Measurements from ENCODE around the gene PGBD2. TPM values are rescaled to one million over a fixed set of nuclear protein-coding genes. Genes with fewer than 3 reads are reported as not detected.

The PGBD2 gene
- total and polyA plus RNA-seq, 2 of the 13 experiments (the other 11 are each of a cell fraction or from before 2014, with no cell fraction given): 6.0 to 7.4 TPM

DNA sequence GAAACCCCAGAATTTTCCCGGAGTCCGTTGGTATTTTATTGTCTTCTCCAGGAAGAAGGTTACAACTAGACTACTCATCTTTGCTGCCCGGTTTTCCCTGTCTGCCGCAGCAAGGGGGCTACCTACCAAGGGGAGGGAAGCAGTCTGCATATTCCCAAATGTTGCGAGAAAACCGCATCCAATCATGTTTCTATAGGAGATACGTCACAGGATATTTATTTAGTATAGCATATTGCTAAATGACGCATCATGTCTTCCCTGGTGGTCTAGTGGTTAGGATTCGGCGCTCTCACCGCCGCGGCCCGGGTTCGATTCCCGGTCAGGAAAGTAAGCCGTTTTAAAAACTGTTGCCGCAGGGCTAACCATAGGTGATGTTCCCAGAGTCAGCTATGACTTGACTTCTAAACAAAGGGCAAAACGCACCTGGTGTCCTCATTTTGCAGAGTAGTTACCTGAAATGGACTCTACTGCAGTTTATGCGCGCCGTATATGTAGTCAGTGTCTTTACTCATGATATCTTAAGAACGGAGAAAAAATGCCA is 32.0 kb upstream of the PGBD2 start (continued):
- TF ChIP-seq, protein P1, sequence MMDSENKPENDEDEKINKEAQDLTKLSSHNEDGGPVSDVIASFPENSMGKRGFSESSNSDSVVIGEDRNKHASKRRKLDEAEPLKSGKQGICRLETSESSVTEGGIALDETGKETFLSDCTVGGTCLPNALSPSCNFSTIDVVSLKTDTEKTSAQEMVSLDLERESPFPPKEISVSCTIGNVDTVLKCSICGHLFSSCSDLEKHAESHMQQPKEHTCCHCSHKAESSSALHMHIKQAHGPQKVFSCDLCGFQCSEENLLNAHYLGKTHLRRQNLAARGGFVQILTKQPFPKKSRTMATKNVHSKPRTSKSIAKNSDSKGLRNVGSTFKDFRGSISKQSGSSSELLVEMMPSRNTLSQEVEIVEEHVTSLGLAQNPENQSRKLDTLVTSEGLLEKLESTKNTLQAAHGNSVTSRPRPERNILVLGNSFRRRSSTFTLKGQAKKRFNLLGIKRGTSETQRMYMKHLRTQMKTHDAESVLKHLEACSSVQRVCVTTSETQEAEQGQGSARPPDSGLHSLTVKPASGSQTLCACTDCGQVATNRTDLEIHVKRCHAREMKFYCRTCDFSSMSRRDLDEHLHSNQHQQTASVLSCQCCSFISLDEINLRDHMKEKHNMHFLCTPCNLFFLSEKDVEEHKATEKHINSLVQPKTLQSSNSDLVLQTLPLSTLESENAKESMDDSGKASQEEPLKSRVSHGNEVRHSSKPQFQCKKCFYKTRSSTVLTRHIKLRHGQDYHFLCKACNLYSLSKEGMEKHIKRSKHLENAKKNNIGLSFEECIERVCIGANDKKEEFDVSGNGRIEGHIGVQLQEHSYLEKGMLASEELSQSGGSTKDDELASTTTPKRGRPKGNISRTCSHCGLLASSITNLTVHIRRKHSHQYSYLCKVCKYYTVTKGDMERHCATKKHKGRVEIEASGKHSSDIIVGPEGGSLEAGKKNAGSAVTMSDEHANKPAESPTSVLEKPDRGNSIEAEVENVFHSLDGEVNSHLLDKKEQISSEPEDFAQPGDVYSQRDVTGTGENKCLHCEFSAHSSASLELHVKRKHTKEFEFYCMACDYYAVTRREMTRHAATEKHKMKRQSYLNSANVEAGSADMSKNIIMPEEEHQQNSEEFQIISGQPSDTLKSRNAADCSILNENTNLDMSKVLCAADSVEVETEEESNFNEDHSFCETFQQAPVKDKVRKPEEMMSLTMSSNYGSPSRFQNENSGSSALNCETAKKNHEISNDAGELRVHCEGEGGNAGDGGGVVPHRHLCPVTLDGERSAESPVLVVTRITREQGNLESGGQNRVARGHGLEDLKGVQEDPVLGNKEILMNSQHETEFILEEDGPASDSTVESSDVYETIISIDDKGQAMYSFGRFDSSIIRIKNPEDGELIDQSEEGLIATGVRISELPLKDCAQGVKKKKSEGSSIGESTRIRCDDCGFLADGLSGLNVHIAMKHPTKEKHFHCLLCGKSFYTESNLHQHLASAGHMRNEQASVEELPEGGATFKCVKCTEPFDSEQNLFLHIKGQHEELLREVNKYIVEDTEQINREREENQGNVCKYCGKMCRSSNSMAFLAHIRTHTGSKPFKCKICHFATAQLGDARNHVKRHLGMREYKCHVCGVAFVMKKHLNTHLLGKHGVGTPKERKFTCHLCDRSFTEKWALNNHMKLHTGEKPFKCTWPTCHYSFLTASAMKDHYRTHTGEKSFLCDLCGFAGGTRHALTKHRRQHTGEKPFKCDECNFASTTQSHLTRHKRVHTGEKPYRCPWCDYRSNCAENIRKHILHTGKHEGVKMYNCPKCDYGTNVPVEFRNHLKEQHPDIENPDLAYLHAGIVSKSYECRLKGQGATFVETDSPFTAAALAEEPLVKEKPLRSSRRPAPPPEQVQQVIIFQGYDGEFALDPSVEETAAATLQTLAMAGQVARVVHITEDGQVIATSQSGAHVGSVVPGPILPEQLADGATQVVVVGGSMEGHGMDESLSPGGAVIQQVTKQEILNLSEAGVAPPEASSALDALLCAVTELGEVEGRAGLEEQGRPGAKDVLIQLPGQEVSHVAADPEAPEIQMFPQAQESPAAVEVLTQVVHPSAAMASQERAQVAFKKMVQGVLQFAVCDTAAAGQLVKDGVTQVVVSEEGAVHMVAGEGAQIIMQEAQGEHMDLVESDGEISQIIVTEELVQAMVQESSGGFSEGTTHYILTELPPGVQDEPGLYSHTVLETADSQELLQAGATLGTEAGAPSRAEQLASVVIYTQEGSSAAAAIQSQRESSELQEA (CRISPR knock-in tag; IDR thresholded peaks at IDR 0.05; ENCODE audit: not compliant biosample characterization): no peak
- peak; percentile 41; the same call in 1 of the 2 replicates for TF ChIP-seq NCOR1 (IDR thresholded peaks at IDR 0.05; ENCODE audit: borderline replicate concordance, low read length)
- TF ChIP-seq, protein P2, sequence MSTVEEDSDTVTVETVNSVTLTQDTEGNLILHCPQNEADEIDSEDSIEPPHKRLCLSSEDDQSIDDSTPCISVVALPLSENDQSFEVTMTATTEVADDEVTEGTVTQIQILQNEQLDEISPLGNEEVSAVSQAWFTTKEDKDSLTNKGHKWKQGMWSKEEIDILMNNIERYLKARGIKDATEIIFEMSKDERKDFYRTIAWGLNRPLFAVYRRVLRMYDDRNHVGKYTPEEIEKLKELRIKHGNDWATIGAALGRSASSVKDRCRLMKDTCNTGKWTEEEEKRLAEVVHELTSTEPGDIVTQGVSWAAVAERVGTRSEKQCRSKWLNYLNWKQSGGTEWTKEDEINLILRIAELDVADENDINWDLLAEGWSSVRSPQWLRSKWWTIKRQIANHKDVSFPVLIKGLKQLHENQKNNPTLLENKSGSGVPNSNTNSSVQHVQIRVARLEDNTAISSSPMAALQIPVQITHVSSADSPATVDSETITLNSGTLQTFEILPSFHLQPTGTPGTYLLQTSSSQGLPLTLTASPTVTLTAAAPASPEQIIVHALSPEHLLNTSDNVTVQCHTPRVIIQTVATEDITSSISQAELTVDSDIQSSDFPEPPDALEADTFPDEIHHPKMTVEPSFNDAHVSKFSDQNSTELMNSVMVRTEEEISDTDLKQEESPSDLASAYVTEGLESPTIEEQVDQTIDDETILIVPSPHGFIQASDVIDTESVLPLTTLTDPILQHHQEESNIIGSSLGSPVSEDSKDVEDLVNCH (CRISPR knock-in tag; IDR thresholded peaks at IDR 0.05): no peak
- 0 out of 2 replicates have a peak, but pooled peaks have one; percentile 10 for TF ChIP-seq XBP1 (CRISPR knock-in tag; IDR thresholded peaks at IDR 0.05)
- TF ChIP-seq RAD51 (IDR thresholded peaks at IDR 0.05; ENCODE audit: borderline replicate concordance): no peak
- TF ChIP-seq, protein P3, sequence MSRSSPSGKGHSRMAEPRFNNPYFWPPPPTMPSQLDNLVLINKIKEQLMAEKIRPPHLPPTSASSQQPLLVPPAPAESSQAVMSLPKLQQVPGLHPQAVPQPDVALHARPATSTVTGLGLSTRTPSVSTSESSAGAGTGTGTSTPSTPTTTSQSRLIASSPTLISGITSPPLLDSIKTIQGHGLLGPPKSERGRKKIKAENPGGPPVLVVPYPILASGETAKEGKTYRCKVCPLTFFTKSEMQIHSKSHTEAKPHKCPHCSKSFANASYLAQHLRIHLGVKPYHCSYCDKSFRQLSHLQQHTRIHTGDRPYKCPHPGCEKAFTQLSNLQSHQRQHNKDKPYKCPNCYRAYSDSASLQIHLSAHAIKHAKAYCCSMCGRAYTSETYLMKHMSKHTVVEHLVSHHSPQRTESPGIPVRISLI (CRISPR knock-in tag; IDR thresholded peaks at IDR 0.05; ENCODE audit: borderline replicate concordance): no peak
- TF ChIP-seq SAFB2 (CRISPR knock-in tag; IDR thresholded peaks at IDR 0.05; ENCODE audit: borderline replicate concordance, low read depth): peak; percentile 9; the same call in 1 of the 2 replicates
- TF ChIP-seq, protein P4, sequence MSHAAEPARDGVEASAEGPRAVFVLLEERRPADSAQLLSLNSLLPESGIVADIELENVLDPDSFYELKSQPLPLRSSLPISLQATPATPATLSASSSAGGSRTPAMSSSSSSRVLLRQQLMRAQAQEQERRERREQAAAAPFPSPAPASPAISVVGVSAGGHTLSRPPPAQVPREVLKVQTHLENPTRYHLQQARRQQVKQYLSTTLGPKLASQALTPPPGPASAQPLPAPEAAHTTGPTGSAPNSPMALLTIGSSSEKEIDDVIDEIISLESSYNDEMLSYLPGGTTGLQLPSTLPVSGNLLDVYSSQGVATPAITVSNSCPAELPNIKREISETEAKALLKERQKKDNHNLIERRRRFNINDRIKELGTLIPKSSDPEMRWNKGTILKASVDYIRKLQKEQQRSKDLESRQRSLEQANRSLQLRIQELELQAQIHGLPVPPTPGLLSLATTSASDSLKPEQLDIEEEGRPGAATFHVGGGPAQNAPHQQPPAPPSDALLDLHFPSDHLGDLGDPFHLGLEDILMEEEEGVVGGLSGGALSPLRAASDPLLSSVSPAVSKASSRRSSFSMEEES (CRISPR knock-in tag; IDR thresholded peaks at IDR 0.05): no peak
- TF ChIP-seq, protein P5, sequence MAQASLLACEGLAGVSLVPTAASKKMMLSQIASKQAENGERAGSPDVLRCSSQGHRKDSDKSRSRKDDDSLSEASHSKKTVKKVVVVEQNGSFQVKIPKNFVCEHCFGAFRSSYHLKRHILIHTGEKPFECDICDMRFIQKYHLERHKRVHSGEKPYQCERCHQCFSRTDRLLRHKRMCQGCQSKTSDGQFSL (CRISPR knock-in tag; IDR thresholded peaks at IDR 0.05): peak; percentile 37; the same call in 1 of the 2 replicates
- TF ChIP-seq NBN (conservative IDR thresholded peaks at IDR 0.05): no peak
- no peak for TF ChIP-seq HCFC1 (IDR thresholded peaks at IDR 0.05; ENCODE audit: low read depth, low read length)
- TF ChIP-seq THYN1 (CRISPR knock-in tag; IDR thresholded peaks at IDR 0.05; ENCODE audit: borderline replicate concordance, low read depth): no peak
- TF ChIP-seq BCL6 (CRISPR knock-in tag; IDR thresholded peaks at IDR 0.05): no peak
- TF ChIP-seq FOXA3 (CRISPR knock-in tag; IDR thresholded peaks at IDR 0.05): 0 out of 2 replicates have a peak, but pooled peaks have one; percentile 34
- TF ChIP-seq HOXA3 (CRISPR knock-in tag; IDR thresholded peaks at IDR 0.05): peak; percentile 35; the same call in 1 of the 2 replicates
- TF ChIP-seq ZNF251 (CRISPR knock-in tag; IDR thresholded peaks at IDR 0.05): no peak

Data from HepG2 (cell line).